HL-60 (cell line): ENCODE data around the gene VTI1A.
A peak's percentile ranks its signal among the peaks of the same experiment; 100 is the strongest.

Experiments
- DNase-seq, 2 experiments: peaks; one replicate each; pipeline ENCODE4 v3.0.0-alpha.2; 2010 to 2020; ENCODE audit warnings: low read depth in 1 of 2, low spot score in 1 of 2
- H3K27ac ChIP-seq: fragments of 250-450 bp; sonication (Bioruptor Pico); replicated peaks from 2 replicates; pipeline ENCODE4 v1.5.1; 2020; ENCODE audit warnings: mild to moderate bottlenecking, moderate library complexity
- H3K27me3 ChIP-seq: fragments of 250-450 bp; sonication (Bioruptor Pico); 2 replicates; pipeline ENCODE4 v1.5.1; 2021; ENCODE audit warnings: mild to moderate bottlenecking, moderate library complexity; ENCODE audit not compliant: insufficient read depth, poor library complexity, severe bottlenecking
- H3K4me3 ChIP-seq: replicated peaks from 2 replicates; pipeline ENCODE4 v1.5.1; 2011; ENCODE audit warnings: mild to moderate bottlenecking, control low read depth, low read length; ENCODE audit not compliant: insufficient read depth
- GABPA ChIP-seq: IDR thresholded peaks from 2 replicates; pipeline ENCODE4 v1.6.1; 2012; ENCODE audit warnings: low read depth
- POLR2AphosphoS5 ChIP-seq: IDR thresholded peaks from 2 replicates; pipeline ENCODE4 v1.6.1; 2012; ENCODE audit warnings: low read depth
- SPI1 ChIP-seq: IDR thresholded peaks from 2 replicates; pipeline ENCODE4 v1.6.1; 2012; ENCODE audit warnings: low read depth, mild to moderate bottlenecking, borderline replicate concordance
- TF ChIP-seq, protein P1 (sequence below): IDR thresholded peaks from 2 replicates; pipeline ENCODE4 v1.6.1; 2012; ENCODE audit warnings: low read depth; ENCODE audit not compliant: insufficient replicate concordance
- TF ChIP-seq, protein P2 (sequence below): IDR thresholded peaks from one replicate; pipeline ENCODE4 v1.5.1; 2011; ENCODE audit warnings: low read length, control low read depth, inconsistent platforms; ENCODE audit not compliant: insufficient read depth

The VTI1A gene

DNA sequence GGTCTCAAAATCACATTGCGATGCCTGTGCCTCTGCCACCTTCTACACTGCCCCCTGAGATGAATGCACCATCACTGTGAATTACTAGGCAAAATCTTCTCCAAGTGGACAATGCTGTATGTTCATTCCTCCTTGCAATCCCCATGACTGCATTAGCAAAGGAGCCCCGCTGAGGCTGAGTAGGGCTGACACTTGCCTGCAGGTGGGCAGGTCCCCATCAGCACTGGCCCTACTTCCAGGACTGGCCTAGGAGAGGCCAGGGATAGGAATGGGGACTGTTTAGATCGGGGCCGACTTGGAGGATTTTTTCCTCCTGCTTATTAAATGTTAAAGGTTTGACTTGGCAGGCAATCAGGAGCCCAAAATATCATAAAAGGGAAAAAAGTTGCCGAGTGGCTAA, 376.0 kb downstream of the VTI1A start:
- H3K4me3 ChIP-seq, result no peak overlapping the region
- H3K27me3 ChIP-seq, result no peaks in the 10 kb centered on the region
- no peak for DNase-seq
- TF ChIP-seq SPI1, result no peak
- TF ChIP-seq, protein P1, sequence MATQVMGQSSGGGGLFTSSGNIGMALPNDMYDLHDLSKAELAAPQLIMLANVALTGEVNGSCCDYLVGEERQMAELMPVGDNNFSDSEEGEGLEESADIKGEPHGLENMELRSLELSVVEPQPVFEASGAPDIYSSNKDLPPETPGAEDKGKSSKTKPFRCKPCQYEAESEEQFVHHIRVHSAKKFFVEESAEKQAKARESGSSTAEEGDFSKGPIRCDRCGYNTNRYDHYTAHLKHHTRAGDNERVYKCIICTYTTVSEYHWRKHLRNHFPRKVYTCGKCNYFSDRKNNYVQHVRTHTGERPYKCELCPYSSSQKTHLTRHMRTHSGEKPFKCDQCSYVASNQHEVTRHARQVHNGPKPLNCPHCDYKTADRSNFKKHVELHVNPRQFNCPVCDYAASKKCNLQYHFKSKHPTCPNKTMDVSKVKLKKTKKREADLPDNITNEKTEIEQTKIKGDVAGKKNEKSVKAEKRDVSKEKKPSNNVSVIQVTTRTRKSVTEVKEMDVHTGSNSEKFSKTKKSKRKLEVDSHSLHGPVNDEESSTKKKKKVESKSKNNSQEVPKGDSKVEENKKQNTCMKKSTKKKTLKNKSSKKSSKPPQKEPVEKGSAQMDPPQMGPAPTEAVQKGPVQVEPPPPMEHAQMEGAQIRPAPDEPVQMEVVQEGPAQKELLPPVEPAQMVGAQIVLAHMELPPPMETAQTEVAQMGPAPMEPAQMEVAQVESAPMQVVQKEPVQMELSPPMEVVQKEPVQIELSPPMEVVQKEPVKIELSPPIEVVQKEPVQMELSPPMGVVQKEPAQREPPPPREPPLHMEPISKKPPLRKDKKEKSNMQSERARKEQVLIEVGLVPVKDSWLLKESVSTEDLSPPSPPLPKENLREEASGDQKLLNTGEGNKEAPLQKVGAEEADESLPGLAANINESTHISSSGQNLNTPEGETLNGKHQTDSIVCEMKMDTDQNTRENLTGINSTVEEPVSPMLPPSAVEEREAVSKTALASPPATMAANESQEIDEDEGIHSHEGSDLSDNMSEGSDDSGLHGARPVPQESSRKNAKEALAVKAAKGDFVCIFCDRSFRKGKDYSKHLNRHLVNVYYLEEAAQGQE, result no peak
- no peak for TF ChIP-seq POLR2AphosphoS5
- TF ChIP-seq GABPA, result no peak
- H3K27ac ChIP-seq, result no peak overlapping the region

DNA sequence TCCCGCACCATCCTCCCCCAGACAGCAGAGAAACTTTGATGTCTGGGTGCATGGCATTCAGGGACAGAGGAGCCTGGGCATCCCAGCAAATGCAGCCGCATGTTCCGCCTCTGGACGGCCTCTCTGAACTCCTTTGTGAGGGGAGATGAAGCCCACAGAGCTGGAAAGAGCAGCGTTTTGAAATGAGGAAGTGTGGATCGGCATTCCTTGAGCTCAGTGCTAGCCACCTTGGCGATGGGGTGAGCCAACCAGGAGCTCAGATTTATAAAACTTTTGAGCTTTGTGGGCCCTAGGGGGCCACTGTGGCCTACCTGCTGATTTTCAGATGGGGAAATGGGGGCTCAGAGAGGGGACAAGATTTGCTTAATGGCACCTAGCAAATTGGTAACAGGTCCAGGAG, 376.6 kb downstream of the VTI1A start:
- Histone ChIP-seq H3K27ac (no peak overlapping the region), H3K4me3 (no peak overlapping the region), H3K27me3 (no peaks in the 10 kb centered on the region)
- TF ChIP-seq SPI1, result peak; percentile 68
- TF ChIP-seq GABPA, result no peak
- TF ChIP-seq, protein P2, sequence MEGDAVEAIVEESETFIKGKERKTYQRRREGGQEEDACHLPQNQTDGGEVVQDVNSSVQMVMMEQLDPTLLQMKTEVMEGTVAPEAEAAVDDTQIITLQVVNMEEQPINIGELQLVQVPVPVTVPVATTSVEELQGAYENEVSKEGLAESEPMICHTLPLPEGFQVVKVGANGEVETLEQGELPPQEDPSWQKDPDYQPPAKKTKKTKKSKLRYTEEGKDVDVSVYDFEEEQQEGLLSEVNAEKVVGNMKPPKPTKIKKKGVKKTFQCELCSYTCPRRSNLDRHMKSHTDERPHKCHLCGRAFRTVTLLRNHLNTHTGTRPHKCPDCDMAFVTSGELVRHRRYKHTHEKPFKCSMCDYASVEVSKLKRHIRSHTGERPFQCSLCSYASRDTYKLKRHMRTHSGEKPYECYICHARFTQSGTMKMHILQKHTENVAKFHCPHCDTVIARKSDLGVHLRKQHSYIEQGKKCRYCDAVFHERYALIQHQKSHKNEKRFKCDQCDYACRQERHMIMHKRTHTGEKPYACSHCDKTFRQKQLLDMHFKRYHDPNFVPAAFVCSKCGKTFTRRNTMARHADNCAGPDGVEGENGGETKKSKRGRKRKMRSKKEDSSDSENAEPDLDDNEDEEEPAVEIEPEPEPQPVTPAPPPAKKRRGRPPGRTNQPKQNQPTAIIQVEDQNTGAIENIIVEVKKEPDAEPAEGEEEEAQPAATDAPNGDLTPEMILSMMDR, result no peak
- TF ChIP-seq POLR2AphosphoS5, result no peak
- TF ChIP-seq, protein P1, result no peak
- no peak for DNase-seq

DNA sequence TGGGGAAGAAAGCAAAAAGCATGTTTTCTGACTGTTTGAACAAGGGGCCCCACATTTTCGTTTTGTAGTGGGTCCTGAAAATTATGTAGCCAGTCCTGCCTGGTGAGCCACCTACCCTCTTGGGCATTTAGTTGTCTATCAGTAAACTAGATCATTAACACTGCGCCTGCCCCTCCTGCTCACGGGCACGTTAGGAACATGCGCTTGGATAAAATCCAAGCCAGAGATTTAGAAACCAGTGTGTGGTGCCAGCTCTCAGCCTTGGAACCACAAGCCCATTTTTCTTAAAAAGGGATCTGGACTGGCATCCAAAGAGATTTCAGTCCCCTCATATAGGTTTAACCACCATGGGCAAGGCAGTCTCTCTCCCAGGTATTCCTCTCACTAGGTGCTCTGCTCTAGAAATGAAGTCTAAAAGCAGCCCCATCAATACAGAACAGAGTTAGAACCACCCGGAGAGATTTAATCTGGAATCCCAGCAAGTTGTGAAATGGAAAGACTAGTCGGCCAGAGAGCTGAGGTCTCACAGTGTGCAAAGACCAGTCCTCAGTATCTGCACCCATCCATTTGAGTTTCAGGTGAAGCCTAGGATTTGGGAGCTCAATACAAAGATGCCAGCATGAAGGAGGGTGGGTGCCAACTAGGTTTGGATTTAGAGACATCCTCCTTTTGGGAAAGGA, 379.1 kb downstream of the VTI1A start:
- no peak overlapping the region for H3K4me3 ChIP-seq
- TF ChIP-seq GABPA, result no peak
- TF ChIP-seq SPI1, result no peak
- TF ChIP-seq, protein P1, result no peak
- TF ChIP-seq, protein P2, result no peak
- H3K27ac ChIP-seq, result no peak overlapping the region
- DNase-seq, result no peak
- no peaks in the 10 kb centered on the region for H3K27me3 ChIP-seq
